Measurements from ENCODE around the gene MACROD1.

The MACROD1 gene

GRCh38 chr11:64086258-64087123, 79.4 kb downstream of the MACROD1 start:
- peak; percentile 26 to 36 for DNase-seq
- Histone ChIP-seq H3K9me3 (ENCODE audit: insufficient read depth, low read depth, low read length) (peaks cover 2% of the 10 kb centered on the region), H3K23ac (ENCODE audit: low read length) (no peak overlapping the region), H3K4me3 (ENCODE audit: low read depth, low read length) (no peak overlapping the region), H3K4ac (ENCODE audit: low read depth, low read length) (no peak overlapping the region), H4K12ac (ENCODE audit: low read depth, low read length) (no peak overlapping the region), H3K27me3 (ENCODE audit: insufficient read depth, low read length) (no peaks in the 10 kb centered on the region), H3K4me2 (ENCODE audit: low read length) (no peak overlapping the region), H3K9ac (ENCODE audit: low read length) (no peak overlapping the region), H4K91ac (ENCODE audit: low read depth, low read length) (no peak overlapping the region), H3K36me3 (ENCODE audit: control insufficient read depth in 1 of 2, insufficient read depth in 2 of 2, low read length in 2 of 2) (no peaks in the 10 kb centered on the region), H3K14ac (ENCODE audit: low read length) (no peak overlapping the region), H2AK5ac (ENCODE audit: low read length) (no peak overlapping the region), H3K18ac (ENCODE audit: low read length) (no peak overlapping the region), H2BK12ac (ENCODE audit: low read length) (no peak overlapping the region), H3K79me1 (ENCODE audit: low read length) (no peaks in the 10 kb centered on the region), H2BK5ac (ENCODE audit: low read depth, low read length, poor library complexity) (no peak overlapping the region), H2AFZ (ENCODE audit: insufficient read depth, low read length, poor library complexity) (no peak overlapping the region), H4K8ac (ENCODE audit: low read depth, low read length) (no peak overlapping the region), H2BK120ac (ENCODE audit: insufficient read depth, low read length, poor library complexity) (no peak overlapping the region), H3K4me1 (ENCODE audit: control insufficient read depth in 1 of 2, insufficient read depth in 2 of 2, low read length in 2 of 2) (peaks cover 0 to 3% of the 10 kb centered on the region in 2 experiments), H3K27ac (ENCODE audit: low read depth, low read length) (no peak overlapping the region), H3K79me2 (ENCODE audit: control insufficient read depth, insufficient read depth, low read length, poor library complexity) (no peaks in the 10 kb centered on the region)
- WGBS (ENCODE audit: extremely low coverage, insufficient coverage, insufficient read length), result no CpG with 5 or more reads among the region's 20 CpGs

GRCh38 chr11:64085906-64086257, 80.0 kb downstream of the MACROD1 start:
- H3K79me1 ChIP-seq (ENCODE audit: low read length), result no peaks in the 10 kb centered on the region
- H4K91ac ChIP-seq (ENCODE audit: low read depth, low read length), result no peak overlapping the region
- H3K23ac ChIP-seq (ENCODE audit: low read length), result no peak overlapping the region
- H3K4me2 ChIP-seq (ENCODE audit: low read length), result no peak overlapping the region
- no peak overlapping the region for H3K18ac ChIP-seq (ENCODE audit: low read length)
- H3K4me3 ChIP-seq (ENCODE audit: low read depth, low read length), result no peak overlapping the region
- H3K14ac ChIP-seq (ENCODE audit: low read length), result no peak overlapping the region
- H2BK12ac ChIP-seq (ENCODE audit: low read length), result no peak overlapping the region
- peaks cover 0 to 3% of the 10 kb centered on the region in 2 experiments for H3K4me1 ChIP-seq (ENCODE audit: control insufficient read depth in 1 of 2, insufficient read depth in 2 of 2, low read length in 2 of 2)
- no peak overlapping the region for H2BK120ac ChIP-seq (ENCODE audit: insufficient read depth, low read length, poor library complexity)
- no peak overlapping the region for H3K9ac ChIP-seq (ENCODE audit: low read length)
- H2BK5ac ChIP-seq (ENCODE audit: low read depth, low read length, poor library complexity), result no peak overlapping the region
- H2AK5ac ChIP-seq (ENCODE audit: low read length), result no peak overlapping the region
- H4K12ac ChIP-seq (ENCODE audit: low read depth, low read length), result no peak overlapping the region
- H4K8ac ChIP-seq (ENCODE audit: low read depth, low read length), result no peak overlapping the region
- no peak overlapping the region for H3K27ac ChIP-seq (ENCODE audit: low read depth, low read length)
- no peak for DNase-seq
- no peaks in the 10 kb centered on the region for H3K27me3 ChIP-seq (ENCODE audit: insufficient read depth, low read length)
- WGBS (ENCODE audit: extremely low coverage, insufficient coverage, insufficient read length), result no CpG with 5 or more reads among the region's 5 CpGs
- no peak overlapping the region for H3K4ac ChIP-seq (ENCODE audit: low read depth, low read length)
- no peaks in the 10 kb centered on the region for H3K79me2 ChIP-seq (ENCODE audit: control insufficient read depth, insufficient read depth, low read length, poor library complexity)
- no peaks in the 10 kb centered on the region for H3K36me3 ChIP-seq (ENCODE audit: control insufficient read depth in 1 of 2, insufficient read depth in 2 of 2, low read length in 2 of 2)
- H3K9me3 ChIP-seq (ENCODE audit: insufficient read depth, low read depth, low read length), result peaks cover 4% of the 10 kb centered on the region
- H2AFZ ChIP-seq (ENCODE audit: insufficient read depth, low read length, poor library complexity), result no peak overlapping the region

- H4K12ac ChIP-seq (ENCODE audit: low read depth, low read length), result no peak overlapping the region
- H4K8ac ChIP-seq (ENCODE audit: low read depth, low read length), result no peak overlapping the region
- H2BK120ac ChIP-seq (ENCODE audit: insufficient read depth, low read length, poor library complexity), result no peak overlapping the region
- no peak overlapping the region for H2AK5ac ChIP-seq (ENCODE audit: low read length)
- H3K27me3 ChIP-seq (ENCODE audit: insufficient read depth, low read length), result no peaks in the 10 kb centered on the region
- H2BK12ac ChIP-seq (ENCODE audit: low read length), result no peak overlapping the region
- no peak overlapping the region for H3K9ac ChIP-seq (ENCODE audit: low read length)
- H3K79me1 ChIP-seq (ENCODE audit: low read length), result no peaks in the 10 kb centered on the region
- H3K23ac ChIP-seq (ENCODE audit: low read length), result no peak overlapping the region
- no peak overlapping the region for H3K4me3 ChIP-seq (ENCODE audit: low read depth, low read length)
- no peak overlapping the region for H2AFZ ChIP-seq (ENCODE audit: insufficient read depth, low read length, poor library complexity)
- no peak overlapping the region for H2BK5ac ChIP-seq (ENCODE audit: low read depth, low read length, poor library complexity)
- WGBS (ENCODE audit: extremely low coverage, insufficient coverage, insufficient read length), result no CpG with 5 or more reads among the region's 27 CpGs
- no peak overlapping the region for H3K27ac ChIP-seq (ENCODE audit: low read depth, low read length)
- no peak overlapping the region for H3K4me2 ChIP-seq (ENCODE audit: low read length)
- H3K18ac ChIP-seq (ENCODE audit: low read length), result no peak overlapping the region
- H3K4me1 ChIP-seq (ENCODE audit: control insufficient read depth in 1 of 2, insufficient read depth in 2 of 2, low read length in 2 of 2), result peaks cover 0 to 3% of the 10 kb centered on the region in 2 experiments
- H3K9me3 ChIP-seq (ENCODE audit: insufficient read depth, low read depth, low read length), result peaks cover 4% of the 10 kb centered on the region
- no peaks in the 10 kb centered on the region for H3K36me3 ChIP-seq (ENCODE audit: control insufficient read depth in 1 of 2, insufficient read depth in 2 of 2, low read length in 2 of 2)
- no peak overlapping the region for H4K91ac ChIP-seq (ENCODE audit: low read depth, low read length)
- no peak overlapping the region for H3K14ac ChIP-seq (ENCODE audit: low read length)
- H3K4ac ChIP-seq (ENCODE audit: low read depth, low read length), result no peak overlapping the region
- H3K79me2 ChIP-seq (ENCODE audit: control insufficient read depth, insufficient read depth, low read length, poor library complexity), result no peaks in the 10 kb centered on the region
- DNase-seq, result no peak
These were observed 80.8 kb downstream of the MACROD1 start for GRCh38 chr11:64084951-64085710.

GRCh38 chr11:64084146-64084950, 81.6 kb downstream of the MACROD1 start:
- Histone ChIP-seq H2BK12ac (ENCODE audit: low read length) (no peak overlapping the region), H3K27ac (ENCODE audit: low read depth, low read length) (no peak overlapping the region), H3K9me3 (ENCODE audit: insufficient read depth, low read depth, low read length) (peaks cover 4% of the 10 kb centered on the region), H3K18ac (ENCODE audit: low read length) (no peak overlapping the region), H4K8ac (ENCODE audit: low read depth, low read length) (no peak overlapping the region), H3K36me3 (ENCODE audit: control insufficient read depth in 1 of 2, insufficient read depth in 2 of 2, low read length in 2 of 2) (no peaks in the 10 kb centered on the region), H4K12ac (ENCODE audit: low read depth, low read length) (no peak overlapping the region), H2AFZ (ENCODE audit: insufficient read depth, low read length, poor library complexity) (no peak overlapping the region), H4K91ac (ENCODE audit: low read depth, low read length) (no peak overlapping the region), H3K79me2 (ENCODE audit: control insufficient read depth, insufficient read depth, low read length, poor library complexity) (no peaks in the 10 kb centered on the region), H3K4me1 (ENCODE audit: control insufficient read depth in 1 of 2, insufficient read depth in 2 of 2, low read length in 2 of 2) (peaks cover 0 to 3% of the 10 kb centered on the region in 2 experiments), H3K79me1 (ENCODE audit: low read length) (no peaks in the 10 kb centered on the region), H3K4ac (ENCODE audit: low read depth, low read length) (no peak overlapping the region), H3K4me3 (ENCODE audit: low read depth, low read length) (no peak overlapping the region), H3K14ac (ENCODE audit: low read length) (no peak overlapping the region), H3K4me2 (ENCODE audit: low read length) (no peak overlapping the region), H3K9ac (ENCODE audit: low read length) (no peak overlapping the region), H2BK120ac (ENCODE audit: insufficient read depth, low read length, poor library complexity) (no peak overlapping the region), H2AK5ac (ENCODE audit: low read length) (no peak overlapping the region), H2BK5ac (ENCODE audit: low read depth, low read length, poor library complexity) (no peak overlapping the region), H3K27me3 (ENCODE audit: insufficient read depth, low read length) (no peaks in the 10 kb centered on the region), H3K23ac (ENCODE audit: low read length) (no peak overlapping the region)
- no peak for DNase-seq
- WGBS (ENCODE audit: extremely low coverage, insufficient coverage, insufficient read length), result no CpG with 5 or more reads among the region's 26 CpGs

All from trophoblast cell (in vitro differentiated cells and primary cell).